ENCODE results near the gene B3GNT8. TPM values are rescaled to one million over a fixed set of nuclear protein-coding genes. Genes with fewer than 3 reads are reported as not detected.
"Not testable (repeated sequence)": the region's sequence is repeated elsewhere in the genome, so short reads cannot be mapped to it uniquely, and the experiment has no call there.

Gene B3GNT8
- total RNA-seq, 1 donor from 2014 or later = 35.8 TPM

DNA sequence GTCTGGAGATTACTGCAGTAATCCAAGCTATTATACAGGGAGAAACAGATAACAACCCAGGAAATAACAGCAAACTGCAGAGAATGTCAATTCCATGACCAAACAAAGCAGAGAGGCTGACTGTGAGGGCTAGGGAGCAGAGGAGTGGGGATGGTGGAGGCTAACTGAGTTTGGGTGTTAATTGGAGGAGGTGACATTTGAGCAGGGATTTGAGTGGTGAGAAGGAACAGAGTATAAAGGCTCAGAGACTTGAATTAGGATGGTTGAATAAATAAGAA is 9.4 kb upstream of the B3GNT8 start:
- Histone ChIP-seq H3K9me3 (no peaks in the 10 kb centered on the region), H3K27ac (no peak overlapping the region), H3K4me3 (no peak overlapping the region), H3K36me3 (peaks cover 0 to 18% of the 10 kb centered on the region in 2 donors), H3K4me1 (peaks cover 20% of the 10 kb centered on the region), H3K27me3 (no peaks in the 10 kb centered on the region)
- TF ChIP-seq POLR2A (IDR thresholded peaks at IDR 0.05) = no peak
- no peak for TF ChIP-seq POLR2AphosphoS5 (IDR thresholded peaks at IDR 0.05; ENCODE audit: insufficient read depth in 1 of 2, low read depth in 1 of 2)
- TF ChIP-seq, protein P1, sequence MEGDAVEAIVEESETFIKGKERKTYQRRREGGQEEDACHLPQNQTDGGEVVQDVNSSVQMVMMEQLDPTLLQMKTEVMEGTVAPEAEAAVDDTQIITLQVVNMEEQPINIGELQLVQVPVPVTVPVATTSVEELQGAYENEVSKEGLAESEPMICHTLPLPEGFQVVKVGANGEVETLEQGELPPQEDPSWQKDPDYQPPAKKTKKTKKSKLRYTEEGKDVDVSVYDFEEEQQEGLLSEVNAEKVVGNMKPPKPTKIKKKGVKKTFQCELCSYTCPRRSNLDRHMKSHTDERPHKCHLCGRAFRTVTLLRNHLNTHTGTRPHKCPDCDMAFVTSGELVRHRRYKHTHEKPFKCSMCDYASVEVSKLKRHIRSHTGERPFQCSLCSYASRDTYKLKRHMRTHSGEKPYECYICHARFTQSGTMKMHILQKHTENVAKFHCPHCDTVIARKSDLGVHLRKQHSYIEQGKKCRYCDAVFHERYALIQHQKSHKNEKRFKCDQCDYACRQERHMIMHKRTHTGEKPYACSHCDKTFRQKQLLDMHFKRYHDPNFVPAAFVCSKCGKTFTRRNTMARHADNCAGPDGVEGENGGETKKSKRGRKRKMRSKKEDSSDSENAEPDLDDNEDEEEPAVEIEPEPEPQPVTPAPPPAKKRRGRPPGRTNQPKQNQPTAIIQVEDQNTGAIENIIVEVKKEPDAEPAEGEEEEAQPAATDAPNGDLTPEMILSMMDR (IDR thresholded peaks at IDR 0.05) = no peak
- no peak for DNase-seq (ENCODE audit: extremely low spot score in 2 of 2)
- intact Hi-C loops (cut with DNase I) = no loop called here

DNA sequence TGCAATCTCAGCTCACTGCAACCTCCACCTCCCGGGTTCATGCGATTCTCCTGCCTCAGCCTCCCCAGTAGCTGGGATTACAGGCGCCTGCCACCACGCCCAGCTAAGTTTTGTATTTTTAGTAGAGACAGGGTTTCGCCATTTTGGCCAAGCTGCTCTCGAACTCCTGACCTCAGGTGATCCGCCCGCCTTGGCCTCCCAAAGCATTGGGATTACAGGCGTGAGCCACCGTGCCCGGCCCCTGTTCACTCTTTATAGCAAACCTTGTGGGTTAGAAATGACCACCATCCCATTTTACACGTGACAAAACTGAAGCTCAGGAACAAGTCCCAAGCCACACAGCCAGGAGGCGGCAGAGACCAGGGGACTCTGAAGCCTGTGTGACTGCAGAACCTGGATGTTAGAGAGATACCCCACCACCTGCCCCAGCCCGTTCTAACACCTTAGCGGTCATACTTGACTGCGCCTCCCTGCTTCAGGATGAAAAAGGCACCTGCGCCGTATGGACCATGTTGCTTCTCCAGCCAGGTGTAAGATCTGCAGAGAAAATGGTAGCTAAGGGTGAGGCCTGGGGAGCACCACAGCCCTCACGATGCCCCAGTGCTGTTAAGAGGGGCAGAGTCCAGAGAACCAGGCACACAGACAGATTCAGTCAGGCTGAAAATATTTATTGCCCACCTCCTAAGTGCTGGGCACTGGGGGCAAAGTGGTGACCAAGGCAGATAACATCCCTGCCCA is 8.9 kb upstream of the B3GNT8 start:
- Histone ChIP-seq H3K4me3 (no peak overlapping the region), H3K9me3 (no peaks in the 10 kb centered on the region), H3K27me3 (no peaks in the 10 kb centered on the region), H3K4me1 (peaks cover 20% of the 10 kb centered on the region), H3K27ac (no peak overlapping the region), H3K36me3 (peaks cover 0 to 21% of the 10 kb centered on the region in 2 donors)
- TF ChIP-seq POLR2AphosphoS5 (IDR thresholded peaks at IDR 0.05; ENCODE audit: insufficient read depth in 1 of 2, low read depth in 1 of 2) (no peak), POLR2A (IDR thresholded peaks at IDR 0.05) (no peak)
- TF ChIP-seq, protein P1 (IDR thresholded peaks at IDR 0.05) = no peak
- intact Hi-C loops (cut with DNase I) = no loop called here
- no peak for DNase-seq (ENCODE audit: extremely low spot score in 2 of 2)

DNA sequence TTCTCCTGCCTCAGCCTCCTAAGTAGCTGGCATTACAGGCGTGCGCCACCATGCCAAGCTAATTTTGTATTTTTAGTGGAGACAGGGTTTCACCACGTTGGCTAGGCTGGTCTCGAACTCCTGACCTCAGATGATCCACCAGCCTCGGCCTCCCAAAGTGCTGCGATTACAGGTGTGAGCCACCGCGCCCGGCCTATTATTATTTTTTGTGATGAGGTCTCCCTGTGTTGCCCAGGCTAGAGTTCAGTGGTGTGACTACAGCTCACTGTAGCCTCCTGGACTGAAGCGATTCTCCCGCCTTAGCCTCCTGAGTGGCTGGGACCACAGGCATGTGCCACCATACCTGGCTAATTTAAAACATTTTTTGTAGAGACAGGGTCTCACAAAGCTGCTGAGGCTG is 8.2 kb upstream of the B3GNT8 start:
- H3K27ac ChIP-seq; H3K27me3 ChIP-seq; DNase-seq (ENCODE audit: extremely low spot score in 2 of 2); H3K9me3 ChIP-seq; H3K4me3 ChIP-seq; intact Hi-C loops (cut with DNase I): not testable (repeated sequence)
- Histone ChIP-seq H3K36me3 (peaks cover 0 to 21% of the 10 kb centered on the region in 2 donors), H3K4me1 (peaks cover 20% of the 10 kb centered on the region)

DNA sequence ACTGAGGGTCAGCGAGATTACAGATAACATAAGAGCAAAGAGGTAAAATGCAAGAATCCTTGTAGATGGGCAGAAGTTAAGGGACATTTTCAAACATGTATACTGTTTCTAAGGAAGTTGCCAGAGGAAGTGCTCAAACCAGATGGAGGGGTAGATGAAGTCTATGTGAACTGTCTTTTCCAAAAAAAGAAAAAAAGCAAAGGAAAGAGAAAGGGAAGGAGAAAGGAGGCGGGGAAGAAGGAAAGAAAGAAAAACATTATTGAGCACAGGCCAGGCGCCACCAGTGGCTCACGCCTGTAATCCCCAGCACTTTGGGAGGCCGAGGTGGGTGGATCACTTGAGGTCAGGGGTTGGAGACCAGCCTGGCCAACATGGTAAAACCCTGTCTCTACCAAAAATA is 7.3 kb upstream of the B3GNT8 start:
- intact Hi-C loops (cut with DNase I) = no loop called here
- no peak for DNase-seq (ENCODE audit: extremely low spot score in 2 of 2)
- no peaks in the 10 kb centered on the region for H3K27me3 ChIP-seq
- peaks cover 14% of the 10 kb centered on the region for H3K4me1 ChIP-seq
- no peaks in the 10 kb centered on the region for H3K9me3 ChIP-seq
- TF ChIP-seq POLR2A (IDR thresholded peaks at IDR 0.05) (no peak), POLR2AphosphoS5 (IDR thresholded peaks at IDR 0.05; ENCODE audit: insufficient read depth in 1 of 2, low read depth in 1 of 2) (no peak)
- TF ChIP-seq, protein P1 (IDR thresholded peaks at IDR 0.05) = no peak
- H3K27ac ChIP-seq = no peak overlapping the region
- no peak overlapping the region for H3K4me3 ChIP-seq
- peaks cover 0 to 21% of the 10 kb centered on the region in 2 donors for H3K36me3 ChIP-seq

DNA sequence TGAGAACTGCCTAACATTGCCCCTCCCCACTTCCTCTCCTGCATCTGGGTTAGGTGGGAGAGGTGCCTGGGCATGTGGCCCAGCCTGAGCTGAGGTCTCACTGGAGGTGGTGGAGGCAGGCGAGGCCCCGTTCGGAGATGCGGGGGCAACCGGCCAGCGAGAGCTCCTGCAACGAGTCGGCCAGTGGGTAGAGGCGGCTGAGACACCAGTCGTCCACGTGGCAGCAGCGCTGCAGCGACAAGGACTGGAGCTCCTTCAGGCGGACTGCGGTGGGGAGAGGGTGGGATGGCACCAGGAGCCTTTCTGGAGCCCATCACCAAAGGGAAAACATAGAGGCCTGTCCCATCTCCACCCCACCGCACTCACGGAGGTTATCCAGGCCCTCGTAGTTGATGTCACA is 6.0 kb upstream of the B3GNT8 start:
- peaks cover 0 to 21% of the 10 kb centered on the region in 2 donors for H3K36me3 ChIP-seq

More for the DNA sequence above, 6.0 kb upstream of the B3GNT8 start:
- Histone ChIP-seq H3K9me3 (no peaks in the 10 kb centered on the region), H3K27me3 (no peaks in the 10 kb centered on the region), H3K4me1 (peaks cover 12% of the 10 kb centered on the region), H3K4me3 (no peak overlapping the region), H3K27ac (no peak overlapping the region)
- intact Hi-C loops (cut with DNase I) = no loop called here
- no peak for DNase-seq (ENCODE audit: extremely low spot score in 2 of 2)
- TF ChIP-seq, protein P1 (IDR thresholded peaks at IDR 0.05) = no peak
- TF ChIP-seq POLR2A (IDR thresholded peaks at IDR 0.05) (no peak), POLR2AphosphoS5 (IDR thresholded peaks at IDR 0.05; ENCODE audit: insufficient read depth in 1 of 2, low read depth in 1 of 2) (no peak)

Measured in vagina (tissue), 2 donors.